ENCODE measurements around the gene HTN3. TPM values are rescaled to one million over a fixed set of nuclear protein-coding genes. Genes with fewer than 3 reads are reported as not detected.
"Not testable (repeated sequence)": the region's sequence is repeated elsewhere in the genome, so short reads cannot be mapped to it uniquely, and the experiment has no call there.

HTN3 gene
- polyA plus RNA-seq: not detected

DNA sequence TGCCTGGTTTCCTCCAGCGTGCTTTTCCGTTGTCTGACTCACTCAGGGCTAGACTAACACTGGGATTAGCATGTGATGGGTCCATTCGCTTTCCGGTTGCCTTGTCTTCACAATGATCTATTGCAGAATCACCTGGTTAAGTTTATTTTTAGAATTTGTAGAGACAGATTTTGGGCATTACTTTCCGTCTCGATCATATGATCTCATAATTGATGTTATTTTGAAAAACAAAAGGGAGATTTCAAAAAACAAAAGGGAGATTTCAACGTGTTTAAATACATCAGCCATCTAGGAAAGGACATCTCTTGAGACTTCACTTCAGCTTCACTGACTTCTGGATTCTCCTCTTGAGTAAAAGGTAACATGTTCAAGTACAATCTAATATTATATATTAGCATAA lies at the start of gene HTN3:
TSS of gene HTN3 (plus strand) at position 301 of the 400 bp plus-strand sequence. CDS start 2,282 bp downstream, outside the sequence.
- not testable (repeated sequence) for H3K27ac ChIP-seq (ENCODE audit: low read depth, low read length)
- 77 to 86% (median 82%) methylated on average over 5 of the region's 7 CpGs for WGBS, 3 donors

DNA sequence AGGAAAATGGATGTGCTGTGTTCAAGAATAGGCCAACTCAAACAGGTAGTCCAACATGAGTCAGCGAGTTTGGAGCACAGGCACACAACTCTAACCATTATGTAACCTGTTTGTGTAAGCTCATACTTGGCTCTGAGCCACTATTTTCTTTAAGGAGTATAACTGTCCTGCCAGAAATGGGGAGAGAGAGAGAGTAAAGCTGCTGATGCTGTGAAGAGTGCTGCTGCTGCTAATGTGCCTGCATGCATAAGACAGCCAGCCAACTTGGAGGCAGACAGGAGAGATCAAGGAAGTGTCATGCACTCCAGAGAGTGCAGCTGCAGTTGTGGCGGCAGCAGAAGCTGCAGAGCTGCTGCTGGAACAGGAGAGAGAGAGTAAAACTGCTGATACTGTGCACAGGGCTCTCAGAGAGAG lies 44.2 kb upstream of the HTN3 start:
- no peak overlapping the region for H3K27ac ChIP-seq (ENCODE audit: low read depth, low read length)
- 19 to 43% (median 43%) methylated on average over 2 of the region's 2 CpGs for WGBS, 3 donors

DNA sequence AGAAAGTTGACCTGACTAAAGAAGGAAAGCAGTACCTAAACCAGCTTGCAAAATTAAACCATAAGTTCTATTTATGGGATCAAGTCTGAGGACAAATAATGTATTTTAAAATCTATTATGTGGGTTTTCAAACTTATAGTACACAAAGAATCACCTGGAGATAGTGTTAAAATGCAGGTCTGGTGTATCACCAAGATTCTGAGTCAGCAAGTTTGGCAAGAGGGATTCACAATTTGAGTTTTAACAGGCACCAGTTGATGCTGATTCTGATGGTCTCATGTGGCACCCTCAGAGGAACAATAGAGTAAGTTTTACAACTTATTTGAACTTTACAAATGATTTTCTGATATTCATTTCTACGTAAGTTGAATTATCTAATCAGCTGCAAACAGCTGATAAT lies 41.6 kb upstream of the HTN3 start:
- 60 to 83% (median 80%) methylated on average over 1 of the region's 1 CpG for WGBS, 3 donors
- H3K27ac ChIP-seq (ENCODE audit: low read depth, low read length): no peak overlapping the region

DNA sequence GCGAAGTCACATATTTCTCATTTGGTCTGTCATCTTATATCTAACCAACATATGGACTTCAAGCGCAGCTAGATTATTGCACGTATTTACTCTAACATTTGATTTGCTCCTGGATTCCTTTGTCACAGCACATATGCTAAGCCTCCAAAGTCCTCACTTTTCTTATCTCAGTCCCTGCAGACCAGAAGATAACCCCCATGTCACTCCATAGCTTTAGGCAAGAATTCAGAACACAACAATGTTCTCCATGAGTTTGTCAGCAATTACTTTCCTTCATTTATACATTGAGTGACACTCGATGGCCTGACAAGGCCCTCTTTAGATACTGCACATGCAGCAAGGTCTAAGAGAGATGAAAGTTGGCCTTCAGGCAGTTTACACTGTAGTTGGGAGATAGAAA lies 37.2 kb upstream of the HTN3 start:
- H3K27ac ChIP-seq (ENCODE audit: low read depth, low read length): no peak overlapping the region
- WGBS, 3 donors: 79 to 89% (median 81%) methylated on average over 4 of the region's 4 CpGs

DNA sequence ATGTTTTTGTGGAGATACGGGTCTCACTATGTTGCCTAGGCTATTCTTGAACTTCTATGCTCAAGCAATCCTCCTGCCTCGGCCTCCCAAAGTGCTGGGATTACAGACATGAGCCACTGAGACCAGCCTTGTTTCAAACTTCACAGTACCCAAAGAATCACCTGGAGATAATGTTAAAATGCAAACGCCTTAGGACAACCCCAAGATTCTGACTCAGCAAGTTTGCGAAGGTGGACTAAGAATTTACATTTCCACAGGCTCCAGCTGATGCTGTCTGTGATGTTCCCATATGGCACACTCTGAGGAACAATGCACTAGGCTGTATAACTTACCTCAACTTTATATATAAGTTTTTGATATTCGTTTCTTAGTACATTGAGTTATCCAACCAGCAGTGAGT lies 33.5 kb upstream of the HTN3 start:
- no peak overlapping the region for H3K27ac ChIP-seq (ENCODE audit: low read depth, low read length)
- 76 to 86% (median 80%) methylated on average over 5 of the region's 5 CpGs for WGBS, 3 donors

DNA sequence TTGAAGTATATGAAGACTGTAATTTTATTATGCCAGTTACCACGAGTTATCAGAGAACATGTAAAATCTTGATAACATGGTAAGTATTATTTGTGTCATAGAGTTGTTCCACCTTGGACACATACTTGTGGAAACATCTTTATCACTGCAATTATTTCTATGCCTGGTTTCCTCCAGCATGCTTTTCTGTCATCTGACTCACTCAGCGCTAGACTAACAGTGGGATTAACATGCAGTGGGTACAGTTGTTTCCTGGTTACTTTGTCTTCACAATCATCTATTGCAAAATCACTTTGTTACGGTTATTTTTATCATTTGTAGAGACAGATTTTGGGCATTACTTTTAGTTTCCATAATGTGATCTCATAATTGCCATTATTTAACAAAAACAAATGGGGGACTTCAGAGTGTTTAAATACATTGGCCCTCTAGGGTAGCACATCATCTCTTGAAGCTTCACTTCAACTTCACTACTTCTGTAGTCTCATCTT lies 32.7 kb upstream of the HTN3 start, which contains the start of gene STATH:
TSS of gene STATH (plus strand) at position 441 of the 491 bp plus-strand sequence. CDS start 2,472 bp downstream, outside the sequence.
- H3K27ac ChIP-seq (ENCODE audit: low read depth, low read length): no peak within 1 kb of the TSS
- 72 to 82% (median 78%) methylated on average over 3 of the region's 3 CpGs for WGBS, 3 donors

DNA sequence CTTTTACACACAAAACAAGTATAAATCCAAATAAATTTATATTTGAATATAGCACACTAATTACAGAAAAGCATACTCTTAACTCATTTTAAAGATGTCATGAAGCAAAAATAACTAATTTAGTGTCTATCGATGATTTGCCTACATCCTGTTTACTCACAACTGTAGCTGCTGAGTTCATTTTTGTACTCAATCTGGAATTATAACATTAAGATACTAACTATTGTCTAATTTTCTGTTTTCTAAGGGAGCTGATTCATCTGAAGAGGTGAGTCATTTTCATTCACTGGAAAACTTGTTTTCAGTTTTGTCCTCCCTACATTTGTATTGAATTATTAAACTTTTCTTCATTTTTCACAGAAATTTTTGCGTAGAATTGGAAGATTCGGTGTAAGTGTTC lies 28.8 kb upstream of the HTN3 start:
- 80 to 93% (median 82%) methylated on average over 3 of the region's 3 CpGs for WGBS, 3 donors
- no peak overlapping the region for H3K27ac ChIP-seq (ENCODE audit: low read depth, low read length)

DNA sequence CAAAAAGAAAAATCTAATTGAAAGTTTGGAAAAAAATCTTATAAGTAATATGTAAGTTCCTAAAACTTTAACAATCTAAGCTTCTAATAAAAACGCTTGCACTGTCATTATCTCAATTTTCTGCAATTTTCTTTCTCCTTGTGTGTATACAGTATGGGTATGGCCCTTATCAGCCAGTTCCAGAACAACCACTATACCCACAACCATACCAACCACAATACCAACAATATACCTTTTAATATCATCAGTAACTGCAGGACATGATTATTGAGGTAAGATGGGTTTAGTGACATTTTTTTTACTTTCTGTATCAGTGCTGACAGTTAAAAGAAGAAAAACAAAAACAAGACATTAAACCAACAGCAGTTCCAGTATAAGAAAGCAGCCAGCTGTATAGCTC lies 27.5 kb upstream of the HTN3 start:
- 70 to 88% (median 72%) methylated on average over 1 of the region's 1 CpG for WGBS, 3 donors
- no peak overlapping the region for H3K27ac ChIP-seq (ENCODE audit: low read depth, low read length)

DNA sequence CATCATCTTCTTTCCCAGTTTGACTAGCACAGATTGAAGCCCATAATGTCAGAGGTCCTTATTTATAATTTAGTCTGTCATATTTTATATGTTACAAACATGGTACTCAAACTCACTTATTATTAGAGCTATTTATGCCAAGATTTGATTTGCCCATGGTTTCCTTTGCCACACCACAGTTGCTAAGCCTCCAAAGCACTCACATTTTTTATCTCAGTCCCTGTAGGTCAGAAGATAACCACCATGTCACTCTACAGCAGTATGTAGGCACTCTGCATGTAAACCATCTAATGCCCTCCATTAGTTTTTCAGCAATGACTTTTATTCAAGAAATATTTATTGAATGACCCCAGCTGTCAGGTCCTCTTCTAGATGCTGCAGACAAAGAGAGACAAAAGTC lies 25.8 kb upstream of the HTN3 start:
- no peak overlapping the region for H3K27ac ChIP-seq (ENCODE audit: low read depth, low read length)

DNA sequence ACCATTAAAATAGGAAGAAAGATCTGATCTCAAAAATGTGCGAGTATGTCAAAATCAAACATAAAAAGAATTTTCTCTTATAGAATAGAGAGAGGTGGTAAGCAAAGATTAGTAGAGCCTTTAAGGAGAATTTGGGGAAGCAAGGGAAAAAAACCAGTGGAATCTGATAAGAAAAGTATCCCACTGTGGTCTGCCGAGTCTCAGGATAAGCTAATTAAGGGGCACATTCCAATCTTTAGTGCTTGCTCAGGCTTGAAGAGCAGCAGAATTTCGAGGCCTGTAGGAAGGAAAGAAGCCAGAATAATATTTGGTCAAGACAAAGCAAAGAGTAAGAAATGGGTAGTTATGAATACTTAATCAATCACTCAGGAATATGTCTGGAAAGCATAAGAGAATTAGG lies 19.5 kb upstream of the HTN3 start:
- 51 to 62% (median 52%) methylated on average over 3 of the region's 3 CpGs for WGBS, 3 donors
- H3K27ac ChIP-seq (ENCODE audit: low read depth, low read length): no peak overlapping the region

DNA sequence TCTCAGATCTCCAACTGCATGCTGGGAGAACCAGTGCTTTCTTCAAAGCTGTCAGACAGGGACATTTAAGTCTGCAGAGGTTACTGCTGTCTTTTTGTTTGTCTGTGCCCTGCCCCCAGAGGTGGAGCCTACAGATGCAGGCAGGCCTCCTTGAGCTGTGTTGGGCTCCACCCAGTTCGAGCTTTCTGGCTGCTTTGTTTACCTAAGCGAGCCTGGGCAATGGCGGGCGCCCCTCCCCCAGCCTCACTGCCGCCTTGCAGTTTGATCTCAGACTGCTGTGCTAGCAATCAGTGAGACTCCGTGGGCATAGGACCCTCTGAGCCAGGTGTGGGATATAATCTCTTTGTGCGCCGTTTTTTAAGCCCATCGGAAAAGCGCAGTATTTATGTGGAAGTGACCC lies 9.3 kb upstream of the HTN3 start:
- H3K27ac ChIP-seq (ENCODE audit: low read depth, low read length): not testable (repeated sequence)
- WGBS, 3 donors: 74 to 83% (median 75%) methylated on average over 6 to 8 of the region's 10 CpGs

DNA sequence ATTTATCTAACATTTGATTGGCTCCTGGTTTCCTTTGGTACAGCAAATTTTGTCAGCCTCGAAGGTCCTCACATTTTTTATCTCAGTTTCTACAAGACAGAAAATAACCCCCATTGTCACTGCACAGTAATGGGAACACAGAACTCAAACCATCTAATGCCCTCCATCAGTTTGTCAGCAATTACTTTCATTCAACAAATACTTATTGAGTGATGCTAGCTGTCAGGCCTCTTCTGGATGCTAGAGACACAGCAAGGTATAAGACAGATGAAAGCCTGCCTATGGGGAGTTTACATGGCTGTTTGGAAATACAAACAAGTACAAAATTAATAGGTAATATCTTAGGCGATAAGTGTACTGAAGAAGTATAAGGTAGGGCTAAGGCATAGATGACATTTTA lies 5.0 kb upstream of the HTN3 start:
- no peak overlapping the region for H3K27ac ChIP-seq (ENCODE audit: low read depth, low read length)
- WGBS, 3 donors: 83 to 87% (median 85%) methylated on average over 2 of the region's 2 CpGs

DNA sequence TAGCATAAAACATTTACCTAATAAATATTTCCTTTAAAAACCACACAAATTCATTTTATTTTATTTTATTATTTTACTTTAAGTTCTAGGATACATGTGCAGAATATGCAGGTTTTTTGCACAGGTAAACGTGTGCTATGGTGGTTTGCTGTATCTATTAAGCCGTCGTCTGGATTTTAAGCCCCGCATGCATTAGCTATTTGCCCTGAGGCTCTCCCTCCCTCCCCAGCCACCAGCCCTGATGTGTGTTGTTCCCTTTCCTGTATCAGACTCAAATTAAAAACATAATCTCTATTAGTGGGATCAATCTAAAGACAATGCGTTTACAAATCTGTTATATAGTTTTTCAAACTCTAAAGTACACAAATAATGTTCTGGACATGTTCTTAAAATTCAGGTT lies 1.2 kb upstream of the HTN3 start:
- WGBS, 3 donors: 83 to 85% (median 85%) methylated on average over 5 of the region's 5 CpGs
- no peak overlapping the region for H3K27ac ChIP-seq (ENCODE audit: low read depth, low read length)

DNA sequence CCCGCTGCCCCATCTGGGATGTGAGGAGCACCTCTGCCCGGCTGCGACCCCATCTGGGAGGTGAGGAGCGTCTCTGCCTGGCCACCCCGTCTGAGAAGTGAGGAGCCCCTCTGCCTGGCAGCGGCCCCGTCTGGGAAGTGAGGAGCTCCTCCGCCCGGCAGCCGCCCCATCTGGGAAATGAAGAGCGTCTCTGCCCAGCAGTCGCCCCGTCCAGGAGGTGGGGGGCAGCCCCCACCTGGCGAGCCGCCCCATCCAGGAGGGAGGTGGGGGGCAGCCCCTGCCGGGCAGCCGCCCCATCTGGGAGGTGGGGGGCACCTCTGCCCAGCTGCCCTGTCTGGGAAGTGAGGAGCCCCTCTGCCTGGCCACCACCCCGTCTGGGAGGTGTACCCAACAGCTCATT lies 9.3 kb downstream of the HTN3 start:
- H3K27ac ChIP-seq (ENCODE audit: low read depth, low read length): not testable (repeated sequence)
- WGBS, 3 donors: 89 to 90% (median 89%) methylated on average over 14 to 18 of the region's 18 CpGs

DNA sequence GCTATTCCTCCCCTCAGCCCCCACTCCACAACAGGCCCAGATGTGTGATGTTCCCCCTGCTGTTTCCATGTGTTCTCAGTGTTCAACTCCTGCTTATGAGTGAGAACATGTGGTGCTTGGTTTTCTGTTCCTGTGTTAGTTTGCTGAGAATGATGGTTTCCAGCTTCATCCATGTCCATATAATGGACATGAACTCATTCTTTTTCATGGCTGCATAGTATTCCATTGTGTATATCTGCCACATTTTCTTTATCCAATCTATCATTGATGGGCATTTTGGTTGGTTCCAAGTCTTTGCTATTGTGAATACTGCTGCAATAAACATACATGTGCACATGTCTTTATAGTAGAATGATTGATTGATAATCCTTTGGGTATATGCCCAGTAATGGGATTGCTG lies 11.7 kb downstream of the HTN3 start:
- not testable (repeated sequence) for H3K27ac ChIP-seq (ENCODE audit: low read depth, low read length)

DNA sequence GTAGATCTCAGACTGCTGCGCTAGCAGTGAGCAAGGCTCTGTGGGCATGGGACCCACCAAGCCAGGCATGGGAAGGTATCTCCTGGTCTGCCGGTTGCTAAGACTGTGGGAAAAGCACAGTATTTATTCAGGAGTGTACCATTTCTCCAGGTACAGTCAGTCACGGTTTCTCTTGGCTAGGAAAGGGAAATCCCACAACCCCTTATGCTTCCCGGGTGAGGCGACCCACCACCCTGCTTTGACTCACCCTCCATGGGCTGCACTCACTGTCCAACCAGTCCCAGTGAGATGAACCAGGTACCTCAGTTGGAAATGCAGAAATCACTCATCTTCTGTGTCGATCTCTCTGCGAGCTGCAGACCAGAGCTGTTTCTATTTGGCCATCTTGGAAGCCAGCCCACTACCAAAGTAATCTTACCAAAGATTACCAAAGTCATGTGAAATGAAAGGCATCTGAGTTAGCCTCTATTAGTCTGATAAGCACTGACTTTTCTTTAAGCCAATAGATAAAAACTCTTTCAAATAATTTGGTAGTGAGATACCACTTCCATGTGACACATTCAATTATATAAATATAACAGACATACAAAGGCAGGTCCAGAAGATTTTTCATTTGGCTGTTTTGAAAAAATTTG lies 13.5 kb downstream of the HTN3 start:
- WGBS, 3 donors: 52 to 86% (median 85%) methylated on average over 7 of the region's 7 CpGs
- no peak overlapping the region for H3K27ac ChIP-seq (ENCODE audit: low read depth, low read length)

DNA sequence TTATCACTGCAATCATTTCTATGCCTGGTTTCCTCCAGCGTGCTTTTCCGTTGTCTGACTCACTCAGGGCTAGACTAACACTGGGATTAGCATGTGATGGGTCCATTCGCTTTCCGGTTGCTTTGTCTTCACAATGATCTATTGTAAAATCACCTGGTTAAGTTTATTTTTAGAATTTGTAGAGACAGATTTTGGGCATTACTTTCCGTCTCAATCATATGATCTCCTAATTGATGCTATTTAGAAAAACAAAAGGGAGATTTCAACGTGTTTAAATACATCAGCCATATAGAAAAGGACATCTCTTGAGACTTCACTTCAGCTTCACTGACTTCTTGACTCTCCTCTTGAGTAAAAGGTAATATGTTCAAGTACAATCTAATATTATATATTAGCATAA lies 21.9 kb downstream of the HTN3 start, which contains the start of gene HTN1:
TSS of gene HTN1 (plus strand) at position 301 of the 400 bp plus-strand sequence. CDS start 2,639 bp downstream, outside the sequence.
- WGBS, 3 donors: 72 to 83% (median 75%) methylated on average over 4 to 5 of the region's 6 CpGs
- not testable (repeated sequence) for H3K27ac ChIP-seq (ENCODE audit: low read depth, low read length)

DNA sequence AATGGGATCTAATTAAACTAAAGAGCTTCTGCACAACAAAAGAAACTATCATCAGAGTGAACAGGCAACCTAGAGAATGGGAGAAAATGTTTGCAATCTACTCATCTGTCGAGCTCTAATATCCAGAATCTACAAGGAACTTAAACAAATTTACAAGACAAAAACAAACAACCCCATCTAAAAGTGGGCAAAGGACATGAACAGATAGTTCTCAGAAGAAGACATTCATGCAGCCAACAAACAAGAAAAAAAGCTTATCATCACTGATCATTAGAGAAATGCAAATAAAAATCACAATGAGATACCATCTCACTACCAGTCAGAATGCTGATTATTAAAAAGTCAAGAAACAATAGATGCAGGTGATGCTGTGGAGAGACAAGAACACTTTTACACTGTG lies 28.3 kb downstream of the HTN3 start:
- WGBS, 3 donors: 48 to 85% (median 54%) methylated on average over 1 of the region's 1 CpG

DNA sequence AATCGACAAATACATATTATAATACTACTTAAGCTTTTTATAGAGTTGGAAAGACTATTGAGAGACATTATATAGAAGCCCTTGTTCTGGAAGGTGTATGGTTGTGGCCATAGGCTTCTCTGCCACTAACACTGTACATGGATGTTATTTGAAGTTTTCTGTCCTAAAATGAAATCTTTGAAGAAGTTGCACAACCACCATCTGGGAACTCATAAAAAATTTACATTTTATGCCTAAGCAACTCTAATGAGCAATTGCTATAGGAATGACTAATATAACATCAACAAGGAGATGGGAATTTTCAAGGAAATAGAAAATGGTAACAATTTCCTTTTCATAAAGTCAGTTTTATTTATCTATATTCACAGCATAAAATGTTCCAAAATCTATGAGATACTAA lies 29.4 kb downstream of the HTN3 start:
- WGBS, 3 donors: 71 to 87% (median 83%) methylated on average over 1 of the region's 1 CpG
- no peak overlapping the region for H3K27ac ChIP-seq (ENCODE audit: low read depth, low read length)

More for the DNA sequence above, 28.3 kb downstream of the HTN3 start:
- not testable (repeated sequence) for H3K27ac ChIP-seq (ENCODE audit: low read depth, low read length)

DNA sequence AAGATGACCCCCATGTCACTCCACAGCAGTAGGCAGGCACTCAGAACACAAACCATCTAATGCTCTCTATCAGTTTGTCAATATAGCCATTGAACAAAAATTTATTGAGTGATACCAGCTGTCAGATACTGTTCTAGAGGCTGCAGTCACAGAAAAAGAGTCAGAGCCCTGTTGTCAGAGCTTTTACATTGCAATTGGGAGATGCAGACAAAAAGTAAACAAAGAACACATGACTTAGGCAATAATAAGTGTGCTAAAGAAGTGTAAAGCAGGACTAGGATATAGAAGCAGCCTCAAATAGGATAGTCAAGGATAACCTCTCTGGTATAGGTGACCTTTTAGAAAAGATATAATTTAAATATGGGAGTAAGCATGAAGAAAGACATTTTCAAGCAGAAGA lies 30.9 kb downstream of the HTN3 start:
- no peak overlapping the region for H3K27ac ChIP-seq (ENCODE audit: low read depth, low read length)

All from adipose tissue (tissue), 3 donors.